ENCODE results near the gene AKR1C3.

GRCh38 chr10:5079306-5079830 is 14.8 kb upstream of the AKR1C3 start:
- no peak for TF ChIP-seq POLR2A (IDR thresholded peaks at IDR 0.05)
- TF ChIP-seq, protein P1, sequence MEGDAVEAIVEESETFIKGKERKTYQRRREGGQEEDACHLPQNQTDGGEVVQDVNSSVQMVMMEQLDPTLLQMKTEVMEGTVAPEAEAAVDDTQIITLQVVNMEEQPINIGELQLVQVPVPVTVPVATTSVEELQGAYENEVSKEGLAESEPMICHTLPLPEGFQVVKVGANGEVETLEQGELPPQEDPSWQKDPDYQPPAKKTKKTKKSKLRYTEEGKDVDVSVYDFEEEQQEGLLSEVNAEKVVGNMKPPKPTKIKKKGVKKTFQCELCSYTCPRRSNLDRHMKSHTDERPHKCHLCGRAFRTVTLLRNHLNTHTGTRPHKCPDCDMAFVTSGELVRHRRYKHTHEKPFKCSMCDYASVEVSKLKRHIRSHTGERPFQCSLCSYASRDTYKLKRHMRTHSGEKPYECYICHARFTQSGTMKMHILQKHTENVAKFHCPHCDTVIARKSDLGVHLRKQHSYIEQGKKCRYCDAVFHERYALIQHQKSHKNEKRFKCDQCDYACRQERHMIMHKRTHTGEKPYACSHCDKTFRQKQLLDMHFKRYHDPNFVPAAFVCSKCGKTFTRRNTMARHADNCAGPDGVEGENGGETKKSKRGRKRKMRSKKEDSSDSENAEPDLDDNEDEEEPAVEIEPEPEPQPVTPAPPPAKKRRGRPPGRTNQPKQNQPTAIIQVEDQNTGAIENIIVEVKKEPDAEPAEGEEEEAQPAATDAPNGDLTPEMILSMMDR (IDR thresholded peaks at IDR 0.05): no peak
- no peak for TF ChIP-seq EP300 (IDR thresholded peaks at IDR 0.05)

Data from stomach (tissue), 4 donors.